HG03066 (cell line): Measurements from ENCODE around the gene AKAP9.
A peak's percentile ranks its signal among the peaks of the same experiment; 100 is the strongest.
"Not testable (repeated sequence)": the region's sequence is repeated elsewhere in the genome, so short reads cannot be mapped to it uniquely, and the experiment has no call there.

ENCODE experiments used
- ATAC-seq: cut with Tn5 transposase; IDR thresholded peaks from one replicate; pipeline ENCODE4 v1.9.1; 2021; ENCODE audit warnings: low read depth; ENCODE audit not compliant: unreplicated experiment

The AKAP9 gene

GRCh38 chr7:91944970-91945369 lies 4.3 kb downstream of the AKAP9 start:
- ATAC-seq = not testable (repeated sequence)

GRCh38 chr7:91945476-91945875 lies 4.8 kb downstream of the AKAP9 start:
- no peak for ATAC-seq

GRCh38 chr7:91946549-91946948 lies 5.9 kb downstream of the AKAP9 start:
- ATAC-seq = no peak

- ATAC-seq = no peak
Measured at GRCh38 chr7:91947948-91948347, 7.3 kb downstream of the AKAP9 start.

GRCh38 chr7:91949221-91950009 lies 8.8 kb downstream of the AKAP9 start:
- ATAC-seq = no peak

GRCh38 chr7:91953618-91954017 lies 13.0 kb downstream of the AKAP9 start:
- ATAC-seq = no peak

- not testable (repeated sequence) for ATAC-seq
Measured at GRCh38 chr7:91956464-91956863, 15.8 kb downstream of the AKAP9 start.

- no peak for ATAC-seq
Measured at GRCh38 chr7:91957232-91957631, 16.6 kb downstream of the AKAP9 start.

GRCh38 chr7:91957823-91958222 lies 17.2 kb downstream of the AKAP9 start:
- no peak for ATAC-seq

GRCh38 chr7:91959023-91959422 lies 18.4 kb downstream of the AKAP9 start:
- no peak for ATAC-seq

- no peak for ATAC-seq
Measured at GRCh38 chr7:91961816-91962215, 21.2 kb downstream of the AKAP9 start.

GRCh38 chr7:91962419-91962818 lies 21.8 kb downstream of the AKAP9 start:
- ATAC-seq = no peak

- not testable (repeated sequence) for ATAC-seq
Measured at GRCh38 chr7:91967513-91967912, 26.9 kb downstream of the AKAP9 start.

GRCh38 chr7:91973639-91974038 lies 33.0 kb downstream of the AKAP9 start:
- no peak for ATAC-seq

GRCh38 chr7:91974066-91974465 lies 33.4 kb downstream of the AKAP9 start:
- ATAC-seq = no peak

- ATAC-seq = no peak
Measured at GRCh38 chr7:91976743-91977142, 36.1 kb downstream of the AKAP9 start.

- ATAC-seq = no peak
Measured at GRCh38 chr7:91979590-91979989, 38.9 kb downstream of the AKAP9 start.

- not testable (repeated sequence) for ATAC-seq
Measured at GRCh38 chr7:91982352-91982751, 41.7 kb downstream of the AKAP9 start.

- ATAC-seq = no peak
Measured at GRCh38 chr7:91988213-91988612, 47.6 kb downstream of the AKAP9 start.

GRCh38 chr7:91993976-91994375 lies 53.3 kb downstream of the AKAP9 start:
- ATAC-seq = peak; percentile 44

- ATAC-seq = peak; percentile 95
Measured at GRCh38 chr7:91995391-91996105, 54.9 kb downstream of the AKAP9 start.
